Measurements from ENCODE around the gene PSMD14.

The PSMD14 gene

GRCh38 chr2:161420406-161421074 is 112.3 kb downstream of the PSMD14 start:
- DNase-seq = no peak

- DNase-seq = no peak
Observed at GRCh38 chr2:161421686-161422085, 113.5 kb downstream of the PSMD14 start.

GRCh38 chr2:161422816-161423403 is 114.7 kb downstream of the PSMD14 start:
- DNase-seq = no peak

- DNase-seq = peak; percentile 42
Observed at GRCh38 chr2:161423421-161424393, 115.5 kb downstream of the PSMD14 start.

GRCh38 chr2:161424394-161424769 is 116.2 kb downstream of the PSMD14 start:
- no peak for DNase-seq

- no peak for DNase-seq
Observed at GRCh38 chr2:161424891-161425727, 116.9 kb downstream of the PSMD14 start.

- DNase-seq = no peak
Observed at GRCh38 chr2:161425728-161426454, 117.7 kb downstream of the PSMD14 start.

GRCh38 chr2:161426455-161426921 is 118.3 kb downstream of the PSMD14 start:
- no peak for DNase-seq

- DNase-seq = peak; percentile 39
Observed at GRCh38 chr2:161426922-161427663, 118.9 kb downstream of the PSMD14 start.

GRCh38 chr2:161427664-161428587 is 119.7 kb downstream of the PSMD14 start:
- DNase-seq = peak; percentile 22

- no peak for DNase-seq
Observed at GRCh38 chr2:161430386-161430785, 122.2 kb downstream of the PSMD14 start.

GRCh38 chr2:161432107-161432506 is 123.9 kb downstream of the PSMD14 start:
- DNase-seq = no peak

- no peak for DNase-seq
Observed at GRCh38 chr2:161434118-161434517, 125.9 kb downstream of the PSMD14 start.

- DNase-seq = no peak
Observed at GRCh38 chr2:161436411-161436810, 128.2 kb downstream of the PSMD14 start.

GRCh38 chr2:161438598-161438997 is 130.4 kb downstream of the PSMD14 start:
- no peak for DNase-seq

GRCh38 chr2:161445097-161445496 is 136.9 kb downstream of the PSMD14 start:
- DNase-seq = no peak

- no peak for DNase-seq
Observed at GRCh38 chr2:161448431-161448830, 140.2 kb downstream of the PSMD14 start.

All from femur (tissue), 1 donor.